K562 (cell line): ENCODE measurements around the gene STK31. TPM values are rescaled to one million over a fixed set of nuclear protein-coding genes. Genes with fewer than 3 reads are reported as not detected.

Experiments
- RAD21 ChIP-seq, 2 experiments: fragments of 250-450 bp in 1 of 2; fragments of 450-650 bp in 1 of 2; sonication (Bioruptor Pico) in 1 of 2; formaldehyde crosslinking in 1 of 2; IDR thresholded peaks in 1 of 2; conservative IDR thresholded peaks in 1 of 2; 2 replicates each; pipeline versions ENCODE4 v1.4.0 to v1.8.0; 2020 to 2022; ENCODE audit warnings: mild to moderate bottlenecking in 2 of 2, moderate library complexity in 1 of 2
- RBBP5 ChIP-seq: fragments of 200-600 bp; sonication (generic); IDR thresholded peaks from 2 replicates; pipeline ENCODE4 v1.6.1; 2012; ENCODE audit warnings: borderline replicate concordance, mild to moderate bottlenecking, low read length, control low read depth, inconsistent platforms; ENCODE audit not compliant: insufficient read depth, poor library complexity, severe bottlenecking
- polyA plus RNA-seq, 8 experiments: library from polyadenylated mRNA; depleted of rRNA in 4 of 8; stranded (reverse) in 5 of 8; unstranded in 3 of 8; fragments of >200 nt; fragmentation: Nextera tagmentation in 2 of 8; fragmentation: Illumina TruSeq in 1 of 8; extraction: Ambion mirVana in 2 of 8; extraction: Trizol in 1 of 8; gene quantifications; 2 replicates each; pipeline versions ENCODE4 v1.2.1 to v1.2.3, GENCODE V29; 2011 to 2014; ENCODE audit warnings: inconsistent platforms in 1 of 8, missing spikeins in 1 of 8
- total RNA-seq, 7 experiments: library from RNA; depleted of rRNA in 6 of 7; stranded (reverse); fragments of >200 nt in 6 of 7; fragmentation: Illumina TruSeq in 2 of 7; extraction: Trizol in 2 of 7; gene quantifications; 2 replicates each; pipeline versions ENCODE4 v1.2.1 to v1.2.3, GENCODE V29; 2011 to 2021; ENCODE audit warnings: low replicate concordance in 1 of 7
- TF ChIP-seq, protein P1 (sequence below): fragments of 150-350 bp; IDR thresholded peaks from 2 replicates; pipeline ENCODE4 v1.6.1; 2014; ENCODE audit warnings: low read depth, mild to moderate bottlenecking, low read length, borderline replicate concordance
- TF ChIP-seq, protein P2 (sequence below): fragments of 450-650 bp; IDR thresholded peaks from 2 replicates; pipeline ENCODE4 v1.6.1; 2017; ENCODE audit warnings: antibody characterized with exemption
- TF ChIP-seq, protein P3 (sequence below): fragments of 450-650 bp; IDR thresholded peaks from 2 replicates; pipeline ENCODE4 v1.6.1; 2016; ENCODE audit warnings: mild to moderate bottlenecking
- TF ChIP-seq, protein P4 (sequence below): sonication (generic); formaldehyde crosslinking; IDR thresholded peaks from 2 replicates; pipeline ENCODE4 v1.9.0; 2022; ENCODE audit warnings: mild to moderate bottlenecking, missing genetic modification reagents
- TF ChIP-seq, protein P5 (sequence below), 2 experiments: fragments of 450-650 bp in 1 of 2; sonication (generic) in 1 of 2; formaldehyde crosslinking in 1 of 2; IDR thresholded peaks; 2 replicates each; pipeline versions ENCODE4 v1.7.1 to v1.9.0; 2016 to 2022; ENCODE audit warnings: inconsistent platforms in 1 of 2, mild to moderate bottlenecking in 1 of 2, missing genetic modification reagents in 1 of 2

The STK31 gene
- total and polyA plus RNA-seq, 9 of the 15 experiments (the other 6 are each of a cell fraction or from before 2014, with no cell fraction given) = 0.09 to 1.2 (median 0.26) TPM

DNA sequence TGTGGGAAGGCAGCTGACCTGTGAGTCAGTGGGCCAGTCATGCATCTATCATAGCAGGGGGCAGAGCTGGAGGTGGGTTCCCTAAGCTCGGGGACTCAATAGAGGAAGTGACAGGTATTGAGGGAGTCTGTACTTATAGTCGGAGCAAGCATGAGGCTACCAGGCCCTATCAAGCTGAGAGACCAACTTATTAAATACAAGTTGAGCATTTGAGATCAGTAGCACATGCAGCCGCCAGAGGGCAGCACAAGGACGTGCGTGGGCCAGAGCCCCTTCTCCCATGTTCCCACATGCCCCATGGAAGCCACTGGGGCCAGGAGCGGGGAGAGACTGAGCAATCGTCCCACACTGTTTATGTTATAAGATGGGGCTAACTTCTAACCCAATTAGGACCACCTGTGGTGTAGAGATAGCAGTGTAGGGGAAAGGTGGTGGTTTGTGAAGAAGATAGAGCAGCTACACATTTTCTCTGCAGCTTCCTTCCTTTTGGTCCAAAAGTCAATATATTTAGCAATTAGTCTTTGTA lies 13.0 kb upstream of the STK31 start (continued):
- TF ChIP-seq, protein P1, sequence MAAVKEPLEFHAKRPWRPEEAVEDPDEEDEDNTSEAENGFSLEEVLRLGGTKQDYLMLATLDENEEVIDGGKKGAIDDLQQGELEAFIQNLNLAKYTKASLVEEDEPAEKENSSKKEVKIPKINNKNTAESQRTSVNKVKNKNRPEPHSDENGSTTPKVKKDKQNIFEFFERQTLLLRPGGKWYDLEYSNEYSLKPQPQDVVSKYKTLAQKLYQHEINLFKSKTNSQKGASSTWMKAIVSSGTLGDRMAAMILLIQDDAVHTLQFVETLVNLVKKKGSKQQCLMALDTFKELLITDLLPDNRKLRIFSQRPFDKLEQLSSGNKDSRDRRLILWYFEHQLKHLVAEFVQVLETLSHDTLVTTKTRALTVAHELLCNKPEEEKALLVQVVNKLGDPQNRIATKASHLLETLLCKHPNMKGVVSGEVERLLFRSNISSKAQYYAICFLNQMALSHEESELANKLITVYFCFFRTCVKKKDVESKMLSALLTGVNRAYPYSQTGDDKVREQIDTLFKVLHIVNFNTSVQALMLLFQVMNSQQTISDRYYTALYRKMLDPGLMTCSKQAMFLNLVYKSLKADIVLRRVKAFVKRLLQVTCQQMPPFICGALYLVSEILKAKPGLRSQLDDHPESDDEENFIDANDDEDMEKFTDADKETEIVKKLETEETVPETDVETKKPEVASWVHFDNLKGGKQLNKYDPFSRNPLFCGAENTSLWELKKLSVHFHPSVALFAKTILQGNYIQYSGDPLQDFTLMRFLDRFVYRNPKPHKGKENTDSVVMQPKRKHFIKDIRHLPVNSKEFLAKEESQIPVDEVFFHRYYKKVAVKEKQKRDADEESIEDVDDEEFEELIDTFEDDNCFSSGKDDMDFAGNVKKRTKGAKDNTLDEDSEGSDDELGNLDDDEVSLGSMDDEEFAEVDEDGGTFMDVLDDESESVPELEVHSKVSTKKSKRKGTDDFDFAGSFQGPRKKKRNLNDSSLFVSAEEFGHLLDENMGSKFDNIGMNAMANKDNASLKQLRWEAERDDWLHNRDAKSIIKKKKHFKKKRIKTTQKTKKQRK = no peak
- TF ChIP-seq, protein P2, sequence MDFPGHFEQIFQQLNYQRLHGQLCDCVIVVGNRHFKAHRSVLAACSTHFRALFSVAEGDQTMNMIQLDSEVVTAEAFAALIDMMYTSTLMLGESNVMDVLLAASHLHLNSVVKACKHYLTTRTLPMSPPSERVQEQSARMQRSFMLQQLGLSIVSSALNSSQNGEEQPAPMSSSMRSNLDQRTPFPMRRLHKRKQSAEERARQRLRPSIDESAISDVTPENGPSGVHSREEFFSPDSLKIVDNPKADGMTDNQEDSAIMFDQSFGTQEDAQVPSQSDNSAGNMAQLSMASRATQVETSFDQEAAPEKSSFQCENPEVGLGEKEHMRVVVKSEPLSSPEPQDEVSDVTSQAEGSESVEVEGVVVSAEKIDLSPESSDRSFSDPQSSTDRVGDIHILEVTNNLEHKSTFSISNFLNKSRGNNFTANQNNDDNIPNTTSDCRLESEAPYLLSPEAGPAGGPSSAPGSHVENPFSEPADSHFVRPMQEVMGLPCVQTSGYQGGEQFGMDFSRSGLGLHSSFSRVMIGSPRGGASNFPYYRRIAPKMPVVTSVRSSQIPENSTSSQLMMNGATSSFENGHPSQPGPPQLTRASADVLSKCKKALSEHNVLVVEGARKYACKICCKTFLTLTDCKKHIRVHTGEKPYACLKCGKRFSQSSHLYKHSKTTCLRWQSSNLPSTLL = no peak
- TF ChIP-seq, protein P3, sequence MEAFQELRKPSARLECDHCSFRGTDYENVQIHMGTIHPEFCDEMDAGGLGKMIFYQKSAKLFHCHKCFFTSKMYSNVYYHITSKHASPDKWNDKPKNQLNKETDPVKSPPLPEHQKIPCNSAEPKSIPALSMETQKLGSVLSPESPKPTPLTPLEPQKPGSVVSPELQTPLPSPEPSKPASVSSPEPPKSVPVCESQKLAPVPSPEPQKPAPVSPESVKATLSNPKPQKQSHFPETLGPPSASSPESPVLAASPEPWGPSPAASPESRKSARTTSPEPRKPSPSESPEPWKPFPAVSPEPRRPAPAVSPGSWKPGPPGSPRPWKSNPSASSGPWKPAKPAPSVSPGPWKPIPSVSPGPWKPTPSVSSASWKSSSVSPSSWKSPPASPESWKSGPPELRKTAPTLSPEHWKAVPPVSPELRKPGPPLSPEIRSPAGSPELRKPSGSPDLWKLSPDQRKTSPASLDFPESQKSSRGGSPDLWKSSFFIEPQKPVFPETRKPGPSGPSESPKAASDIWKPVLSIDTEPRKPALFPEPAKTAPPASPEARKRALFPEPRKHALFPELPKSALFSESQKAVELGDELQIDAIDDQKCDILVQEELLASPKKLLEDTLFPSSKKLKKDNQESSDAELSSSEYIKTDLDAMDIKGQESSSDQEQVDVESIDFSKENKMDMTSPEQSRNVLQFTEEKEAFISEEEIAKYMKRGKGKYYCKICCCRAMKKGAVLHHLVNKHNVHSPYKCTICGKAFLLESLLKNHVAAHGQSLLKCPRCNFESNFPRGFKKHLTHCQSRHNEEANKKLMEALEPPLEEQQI = peak; percentile 74; the same call in 1 of the 2 replicates
- TF ChIP-seq, protein P4, sequence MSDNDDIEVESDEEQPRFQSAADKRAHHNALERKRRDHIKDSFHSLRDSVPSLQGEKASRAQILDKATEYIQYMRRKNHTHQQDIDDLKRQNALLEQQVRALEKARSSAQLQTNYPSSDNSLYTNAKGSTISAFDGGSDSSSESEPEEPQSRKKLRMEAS (CRISPR knock-in tag) = no peak
- TF ChIP-seq RBBP5 = no peak
- TF ChIP-seq RAD21 (CRISPR knock-in tag; conservative IDR thresholded peaks at IDR 0.05 in 1 of 2, IDR thresholded peaks at IDR 0.05 in 1 of 2) = peak; percentile 74 to 94
- TF ChIP-seq, protein P5, sequence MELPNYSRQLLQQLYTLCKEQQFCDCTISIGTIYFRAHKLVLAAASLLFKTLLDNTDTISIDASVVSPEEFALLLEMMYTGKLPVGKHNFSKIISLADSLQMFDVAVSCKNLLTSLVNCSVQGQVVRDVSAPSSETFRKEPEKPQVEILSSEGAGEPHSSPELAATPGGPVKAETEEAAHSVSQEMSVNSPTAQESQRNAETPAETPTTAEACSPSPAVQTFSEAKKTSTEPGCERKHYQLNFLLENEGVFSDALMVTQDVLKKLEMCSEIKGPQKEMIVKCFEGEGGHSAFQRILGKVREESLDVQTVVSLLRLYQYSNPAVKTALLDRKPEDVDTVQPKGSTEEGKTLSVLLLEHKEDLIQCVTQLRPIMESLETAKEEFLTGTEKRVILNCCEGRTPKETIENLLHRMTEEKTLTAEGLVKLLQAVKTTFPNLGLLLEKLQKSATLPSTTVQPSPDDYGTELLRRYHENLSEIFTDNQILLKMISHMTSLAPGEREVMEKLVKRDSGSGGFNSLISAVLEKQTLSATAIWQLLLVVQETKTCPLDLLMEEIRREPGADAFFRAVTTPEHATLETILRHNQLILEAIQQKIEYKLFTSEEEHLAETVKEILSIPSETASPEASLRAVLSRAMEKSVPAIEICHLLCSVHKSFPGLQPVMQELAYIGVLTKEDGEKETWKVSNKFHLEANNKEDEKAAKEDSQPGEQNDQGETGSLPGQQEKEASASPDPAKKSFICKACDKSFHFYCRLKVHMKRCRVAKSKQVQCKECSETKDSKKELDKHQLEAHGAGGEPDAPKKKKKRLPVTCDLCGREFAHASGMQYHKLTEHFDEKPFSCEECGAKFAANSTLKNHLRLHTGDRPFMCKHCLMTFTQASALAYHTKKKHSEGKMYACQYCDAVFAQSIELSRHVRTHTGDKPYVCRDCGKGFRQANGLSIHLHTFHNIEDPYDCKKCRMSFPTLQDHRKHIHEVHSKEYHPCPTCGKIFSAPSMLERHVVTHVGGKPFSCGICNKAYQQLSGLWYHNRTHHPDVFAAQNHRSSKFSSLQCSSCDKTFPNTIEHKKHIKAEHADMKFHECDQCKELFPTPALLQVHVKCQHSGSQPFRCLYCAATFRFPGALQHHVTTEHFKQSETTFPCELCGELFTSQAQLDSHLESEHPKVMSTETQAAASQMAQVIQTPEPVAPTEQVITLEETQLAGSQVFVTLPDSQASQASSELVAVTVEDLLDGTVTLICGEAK (IDR thresholded peaks at IDR 0.05) = no peak
- TF ChIP-seq, protein P5 (CRISPR knock-in tag; IDR thresholded peaks at IDR 0.05) = no peak
